Endothelial cell of umbilical vein (primary cell): ENCODE measurements around the gene ADAM8. TPM values are rescaled to one million over a fixed set of nuclear protein-coding genes. Genes with fewer than 3 reads are reported as not detected.

ENCODE experiments used
- BruUV-seq: library from RNA; stranded (reverse); fragments of 400-500 nt; replicated peaks from 2 replicates; lab custom pipeline; 2021; lab: Mats Ljungman, UMichigan
- CTCF ChIA-PET: fragments of 300-600, 350-600 bp; sonication (Branson Sonifier 250); formaldehyde crosslinking; loops from one replicate; lab custom pipeline; 2021; ENCODE audit warnings: antibody characterized with exemption, inconsistent platforms; lab: Charles Lee
- POLR2A ChIA-PET: fragments of 300-600, 350-600 bp; sonication (Branson Sonifier 250); formaldehyde crosslinking; loops from one replicate; lab custom pipeline; 2021; ENCODE audit warnings: antibody characterized with exemption, inconsistent platforms; lab: Charles Lee
- DNase-seq: peaks from one replicate; pipeline ENCODE4 v3.0.0-alpha.2; 2011; ENCODE audit warnings: low read depth, low spot score
- FAIRE-seq: peaks from 2 replicates; lab custom pipeline; 2011; peaks lifted over from hg19 to GRCh38; lab: Jason Lieb, UNC
- H2AFZ ChIP-seq: 2 replicates; pipeline ENCODE4 v1.6.0; 2012; ENCODE audit warnings: low read depth, low read length, control low read depth, inconsistent platforms
- H3K27ac ChIP-seq: 2 replicates; pipeline ENCODE4 v1.5.1; 2011; ENCODE audit warnings: low read depth, mild to moderate bottlenecking, control low read depth, low read length, moderate library complexity; ENCODE audit not compliant: insufficient read depth
- H3K27me3 ChIP-seq, 2 experiments: 2 replicates each; pipeline versions ENCODE4 v1.6.0 to v1.6.1; 2011; ENCODE audit warnings: low read length in 2 of 2, mixed read lengths in 1 of 2; ENCODE audit not compliant: control insufficient read depth in 2 of 2, insufficient read depth in 2 of 2
- H3K36me3 ChIP-seq, 2 experiments: 2 replicates in 1 of 2; 3 replicates in 1 of 2; pipeline ENCODE4 v1.5.1; 2011; ENCODE audit warnings: low read length in 2 of 2, mild to moderate bottlenecking in 1 of 2, moderate library complexity in 1 of 2; ENCODE audit not compliant: control insufficient read depth in 2 of 2, insufficient read depth in 2 of 2; ENCODE audit errors: extremely low read depth in 1 of 2
- H3K4me1 ChIP-seq: 3 replicates; pipeline ENCODE4 v1.5.1; 2011; ENCODE audit warnings: mild to moderate bottlenecking, low read length; ENCODE audit not compliant: control insufficient read depth, insufficient read depth; ENCODE audit errors: extremely low read depth
- H3K4me2 ChIP-seq: 2 replicates; pipeline ENCODE4 v1.6.1; 2011; ENCODE audit warnings: low read length, control low read depth, mixed read lengths; ENCODE audit not compliant: insufficient read depth
- H3K4me3 ChIP-seq, 3 experiments: fragments of 200-600 bp in 1 of 3; sonication (generic), shearing (Covaris generic) in 1 of 3; replicated peaks in 1 of 3; 2 replicates each; pipeline ENCODE4 v1.5.1; 2011 to 2016; ENCODE audit warnings: control low read depth in 3 of 3, low read length in 3 of 3, mild to moderate bottlenecking in 2 of 3, inconsistent platforms in 1 of 3, low read depth in 1 of 3, moderate library complexity in 1 of 3; ENCODE audit not compliant: insufficient read depth in 1 of 3
- H3K79me2 ChIP-seq: 2 replicates; pipeline ENCODE4 v1.6.0; 2012; ENCODE audit warnings: low read length, inconsistent platforms; ENCODE audit not compliant: control insufficient read depth, insufficient read depth
- H3K9ac ChIP-seq: replicated peaks from 2 replicates; pipeline ENCODE3; 2011; ENCODE audit warnings: low read length, control low read depth; ENCODE audit not compliant: insufficient read depth; ENCODE audit errors: extremely low read depth
- H3K9me1 ChIP-seq: replicated peaks from 3 replicates; pipeline ENCODE4 v1.6.0; 2011; ENCODE audit warnings: mild to moderate bottlenecking, low read length; ENCODE audit not compliant: control insufficient read depth, insufficient read depth; ENCODE audit errors: extremely low read depth
- H3K9me3 ChIP-seq: replicated peaks from 2 replicates; pipeline ENCODE4 v1.5.1; 2012; ENCODE audit warnings: low read length, inconsistent platforms; ENCODE audit not compliant: control insufficient read depth, insufficient read depth
- H4K20me1 ChIP-seq: replicated peaks from 2 replicates; pipeline ENCODE3; 2011; ENCODE audit warnings: mild to moderate bottlenecking, low read length; ENCODE audit not compliant: control insufficient read depth, insufficient read depth; ENCODE audit errors: extremely low read depth
- FOS ChIP-seq: IDR thresholded peaks from 2 replicates; pipeline ENCODE4 v1.6.1; 2011; ENCODE audit warnings: mild to moderate bottlenecking, low read length, moderate library complexity, borderline replicate concordance; ENCODE audit not compliant: insufficient read depth
- MYC ChIP-seq: IDR thresholded peaks from one replicate; pipeline ENCODE4 v1.6.1; 2011; ENCODE audit warnings: mild to moderate bottlenecking, low read depth, low read length
- POLR2AphosphoS5 ChIP-seq: IDR thresholded peaks from 2 replicates; pipeline ENCODE4 v1.6.1; 2012; ENCODE audit warnings: low read depth, mild to moderate bottlenecking, control low read depth, low read length, moderate library complexity; ENCODE audit not compliant: insufficient read depth
- dilution Hi-C: fragments of 300-500 bp; cut with MboI; formaldehyde crosslinking; loops from one replicate; pipeline ENCODE4 v1.15.0; 2019; ENCODE audit warnings: low sequenced_read_pairs; ENCODE audit not compliant: extremely low pct_ligation_motif_present
- intact Hi-C: fragments of 100-400 bp; cut with micrococcal nuclease; formaldehyde crosslinking; loops from one replicate; pipeline ENCODE4 v1.10.0; 2022
- polyA plus RNA-seq, 4 experiments: library from polyadenylated mRNA; depleted of rRNA in 3 of 4; stranded (reverse) in 3 of 4; unstranded in 1 of 4; fragments of >200 nt; gene quantifications; 2 replicates each; pipeline versions ENCODE4 v1.2.1 to v1.2.3, GENCODE V29; 2011 to 2012; ENCODE audit warnings: missing spikeins in 1 of 4
- total RNA-seq: library from RNA; stranded (reverse); gene quantifications from 2 replicates; pipeline ENCODE4 v1.2.3, GENCODE V29; 2021
- TF ChIP-seq, protein P1 (sequence below), 2 donors: IDR thresholded peaks; 1 replicate in 1 of 2; 2 replicates in 1 of 2; pipeline ENCODE4 v1.5.1; 2011; ENCODE audit warnings: low read length in 2 of 2, mild to moderate bottlenecking in 2 of 2, moderate library complexity in 2 of 2, control low read depth in 1 of 2, inconsistent platforms in 1 of 2, low read depth in 1 of 2; ENCODE audit not compliant: insufficient read depth in 1 of 2; ENCODE audit errors: extremely low read depth in 1 of 2

The ADAM8 gene
- total and polyA plus RNA-seq, 2 donors (not counting 3 experiments of a cell fraction or from before 2014, with no cell fraction given) = 0.51 to 0.55 TPM

DNA sequence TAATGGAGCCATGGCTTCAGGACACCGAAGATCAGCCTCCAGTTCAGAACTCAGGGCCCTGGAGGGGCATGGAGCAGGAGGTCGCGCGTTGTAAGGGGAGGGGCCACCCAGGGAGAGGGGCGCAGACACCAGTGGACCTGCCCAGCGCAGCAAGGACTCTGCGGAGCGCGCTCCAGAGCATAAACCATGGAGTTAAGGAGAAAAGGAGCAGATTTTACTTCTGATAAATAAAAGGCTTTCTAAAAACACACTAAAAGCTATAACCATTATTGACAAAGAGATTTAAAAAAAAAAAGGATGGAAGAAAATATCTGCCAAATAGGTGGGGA is 49.5 kb upstream of the ADAM8 start:
- no peak for FAIRE-seq
- no peak overlapping the region for H3K4me3 ChIP-seq
- no peaks in the 10 kb centered on the region for H3K79me2 ChIP-seq
- no peaks in the 10 kb centered on the region for H3K36me3 ChIP-seq
- POLR2A ChIA-PET = no interaction called here
- no TSS peak for BruUV-seq
- intact Hi-C loops = loop anchor here (5.0 kb wide), 2 partner anchors 111 to 384 kb away; partner anchors contain the start of gene CFAP46
- H3K4me2 ChIP-seq = no peak overlapping the region
- no peak overlapping the region for H3K9ac ChIP-seq
- no peaks in the 10 kb centered on the region for H4K20me1 ChIP-seq
- no peak for DNase-seq
- no peaks in the 10 kb centered on the region for H3K9me3 ChIP-seq
- H3K4me1 ChIP-seq = peaks cover 2% of the 10 kb centered on the region
- peaks cover 29 to 45% of the 10 kb centered on the region in 2 experiments for H3K27me3 ChIP-seq
- no peak for TF ChIP-seq POLR2AphosphoS5
- TF ChIP-seq, protein P1, sequence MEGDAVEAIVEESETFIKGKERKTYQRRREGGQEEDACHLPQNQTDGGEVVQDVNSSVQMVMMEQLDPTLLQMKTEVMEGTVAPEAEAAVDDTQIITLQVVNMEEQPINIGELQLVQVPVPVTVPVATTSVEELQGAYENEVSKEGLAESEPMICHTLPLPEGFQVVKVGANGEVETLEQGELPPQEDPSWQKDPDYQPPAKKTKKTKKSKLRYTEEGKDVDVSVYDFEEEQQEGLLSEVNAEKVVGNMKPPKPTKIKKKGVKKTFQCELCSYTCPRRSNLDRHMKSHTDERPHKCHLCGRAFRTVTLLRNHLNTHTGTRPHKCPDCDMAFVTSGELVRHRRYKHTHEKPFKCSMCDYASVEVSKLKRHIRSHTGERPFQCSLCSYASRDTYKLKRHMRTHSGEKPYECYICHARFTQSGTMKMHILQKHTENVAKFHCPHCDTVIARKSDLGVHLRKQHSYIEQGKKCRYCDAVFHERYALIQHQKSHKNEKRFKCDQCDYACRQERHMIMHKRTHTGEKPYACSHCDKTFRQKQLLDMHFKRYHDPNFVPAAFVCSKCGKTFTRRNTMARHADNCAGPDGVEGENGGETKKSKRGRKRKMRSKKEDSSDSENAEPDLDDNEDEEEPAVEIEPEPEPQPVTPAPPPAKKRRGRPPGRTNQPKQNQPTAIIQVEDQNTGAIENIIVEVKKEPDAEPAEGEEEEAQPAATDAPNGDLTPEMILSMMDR (IDR thresholded peaks at IDR 0.05; ENCODE audit: extremely low read depth in 1 of 2, insufficient read depth in 1 of 2, low read depth in 1 of 2, low read length in 2 of 2) = no peak
- TF ChIP-seq MYC = no peak
- TF ChIP-seq FOS = no peak
- H2AFZ ChIP-seq = no peak overlapping the region
- CTCF ChIA-PET = no interaction called here
- no peak overlapping the region for H3K27ac ChIP-seq
- no peaks in the 10 kb centered on the region for H3K9me1 ChIP-seq
- dilution Hi-C loops = no loop called here
